Esophagus (tissue), 2 donors: ENCODE data around the gene GALNT4. TPM values are rescaled to one million over a fixed set of nuclear protein-coding genes. Genes with fewer than 3 reads are reported as not detected.

Experiments
- H3K27ac ChIP-seq, 2 donors: one replicate each; pipeline ENCODE4 v1.5.1; 2013; ENCODE audit warnings: low read depth in 2 of 2, mild to moderate bottlenecking in 2 of 2, inconsistent platforms in 1 of 2, low read length in 1 of 2, moderate library complexity in 1 of 2
- H3K27me3 ChIP-seq, 2 donors: one replicate each; pipeline ENCODE4 v1.6.1; 2013; ENCODE audit warnings: low read length in 2 of 2, control low read depth in 1 of 2, mild to moderate bottlenecking in 1 of 2; ENCODE audit not compliant: insufficient read depth in 2 of 2, control insufficient read depth in 1 of 2
- H3K36me3 ChIP-seq, 2 donors: one replicate each; pipeline ENCODE4 v1.6.1; 2013; ENCODE audit warnings: low read length in 1 of 2; ENCODE audit not compliant: control insufficient read depth in 2 of 2, insufficient read depth in 2 of 2
- H3K4me1 ChIP-seq, 2 donors: one replicate each; pipeline ENCODE4 v1.6.1; 2013; ENCODE audit warnings: low read length in 1 of 2; ENCODE audit not compliant: control insufficient read depth in 2 of 2, insufficient read depth in 2 of 2
- H3K4me3 ChIP-seq, 2 donors: one replicate each; pipeline ENCODE4 v1.5.1; 2013; ENCODE audit warnings: low read length in 2 of 2, mild to moderate bottlenecking in 2 of 2, low read depth in 1 of 2, moderate library complexity in 1 of 2
- H3K9me3 ChIP-seq, 2 donors: one replicate each; pipeline ENCODE4 v1.6.1; 2013; ENCODE audit warnings: mild to moderate bottlenecking in 2 of 2, low read depth in 1 of 2, low read length in 1 of 2, moderate library complexity in 1 of 2; ENCODE audit not compliant: control insufficient read depth in 2 of 2, insufficient read depth in 1 of 2
- WGBS, 2 donors: extraction: QIAGEN DNeasy Blood & Tissue Kit; methylation state at CpG; one replicate each; pipeline ENCODE4 v1.1.7; 2013; 5-methylcytosine and 5-hydroxymethylcytosine counted together
- polyA plus RNA-seq, 2 donors: library from polyadenylated mRNA; stranded (reverse); fragments of 200-250 nt; gene quantifications; one replicate each; pipeline ENCODE4 v1.2.3, GENCODE V29; 2013
- donor health status: healthy with polysubstance abuse.
- donor health status: Bipolar disorder and iron deficiency.

The GALNT4 gene
- polyA plus RNA-seq, 2 donors, result 1.3 to 1.4 TPM

- 96 to 98% methylated on average over 19 of the region's 19 CpGs for WGBS, 2 donors
Observed at GRCh38 chr12:89499857-89500256, 24.7 kb downstream of the GALNT4 start.

GRCh38 chr12:89497467-89497866, 27.1 kb downstream of the GALNT4 start:
- Histone ChIP-seq H3K9me3 (no peaks in the 10 kb centered on the region), H3K36me3 (no peaks in the 10 kb centered on the region), H3K27ac (no peak overlapping the region), H3K4me1 (no peaks in the 10 kb centered on the region), H3K4me3 (no peak overlapping the region), H3K27me3 (no peaks in the 10 kb centered on the region)
- WGBS, 2 donors, result 76 to 79% methylated on average over 4 of the region's 4 CpGs

More at GRCh38 chr12:89499857-89500256, 24.7 kb downstream of the GALNT4 start:
- Histone ChIP-seq H3K4me1 (no peaks in the 10 kb centered on the region), H3K36me3 (no peaks in the 10 kb centered on the region), H3K27ac (no peak overlapping the region), H3K27me3 (no peaks in the 10 kb centered on the region), H3K9me3 (no peaks in the 10 kb centered on the region), H3K4me3 (no peak overlapping the region)

- no peaks in the 10 kb centered on the region for H3K4me1 ChIP-seq
- H3K27me3 ChIP-seq, result no peaks in the 10 kb centered on the region
- no peak overlapping the region for H3K27ac ChIP-seq
- no peaks in the 10 kb centered on the region for H3K36me3 ChIP-seq
- WGBS, 2 donors, result 67 to 86% methylated on average over 4 of the region's 4 CpGs
- no peaks in the 10 kb centered on the region for H3K9me3 ChIP-seq
- H3K4me3 ChIP-seq, result no peak overlapping the region
Observed at GRCh38 chr12:89497005-89497404, 27.6 kb downstream of the GALNT4 start.

- Histone ChIP-seq H3K9me3 (no peaks in the 10 kb centered on the region), H3K4me1 (no peaks in the 10 kb centered on the region), H3K4me3 (no peak overlapping the region), H3K27me3 (no peaks in the 10 kb centered on the region), H3K27ac (no peak overlapping the region), H3K36me3 (peaks cover 0 to 2% of the 10 kb centered on the region in 2 donors)
- WGBS, 2 donors, result 80 to 84% methylated on average over 9 of the region's 9 CpGs
Observed at GRCh38 chr12:89494411-89495231, 30.0 kb downstream of the GALNT4 start.

- Histone ChIP-seq H3K36me3 (peaks cover 0 to 4% of the 10 kb centered on the region in 2 donors), H3K27me3 (no peaks in the 10 kb centered on the region), H3K9me3 (no peaks in the 10 kb centered on the region), H3K4me1 (no peaks in the 10 kb centered on the region), H3K4me3 (no peak overlapping the region), H3K27ac (no peak overlapping the region)
- 88 to 95% methylated on average over 5 of the region's 5 CpGs for WGBS, 2 donors
Observed at GRCh38 chr12:89493670-89494302, 30.8 kb downstream of the GALNT4 start.

GRCh38 chr12:89492883-89493282, 31.7 kb downstream of the GALNT4 start:
- H3K4me3 ChIP-seq, result no peak overlapping the region
- WGBS, 2 donors, result 54 to 78% methylated on average over 5 of the region's 5 CpGs
- no peaks in the 10 kb centered on the region for H3K4me1 ChIP-seq
- no peaks in the 10 kb centered on the region for H3K9me3 ChIP-seq
- no peak overlapping the region for H3K27ac ChIP-seq
- peaks cover 0 to 4% of the 10 kb centered on the region in 2 donors for H3K36me3 ChIP-seq
- no peaks in the 10 kb centered on the region for H3K27me3 ChIP-seq

GRCh38 chr12:89490922-89491321, 33.7 kb downstream of the GALNT4 start:
- 80 to 97% methylated on average over 1 of the region's 1 CpG for WGBS, 2 donors
- peaks cover 0 to 7% of the 10 kb centered on the region in 2 donors for H3K36me3 ChIP-seq
- H3K4me3 ChIP-seq, result no peak overlapping the region

GRCh38 chr12:89486264-89486663, 38.3 kb downstream of the GALNT4 start:
- Histone ChIP-seq H3K27ac (no peak overlapping the region), H3K9me3 (no peaks in the 10 kb centered on the region), H3K36me3 (peaks cover 0 to 7% of the 10 kb centered on the region in 2 donors), H3K27me3 (no peaks in the 10 kb centered on the region), H3K4me1 (no peaks in the 10 kb centered on the region), H3K4me3 (no peak overlapping the region)
- WGBS, 2 donors, result 90 to 98% methylated on average over 2 of the region's 2 CpGs

More at GRCh38 chr12:89490922-89491321, 33.7 kb downstream of the GALNT4 start:
- no peak overlapping the region for H3K27ac ChIP-seq
- H3K9me3 ChIP-seq, result no peaks in the 10 kb centered on the region
- no peaks in the 10 kb centered on the region for H3K27me3 ChIP-seq
- H3K4me1 ChIP-seq, result no peaks in the 10 kb centered on the region

- Histone ChIP-seq H3K4me1 (no peaks in the 10 kb centered on the region), H3K27ac (no peak overlapping the region), H3K4me3 (no peak overlapping the region), H3K36me3 (peaks cover 0 to 4% of the 10 kb centered on the region in 2 donors), H3K27me3 (no peaks in the 10 kb centered on the region), H3K9me3 (no peaks in the 10 kb centered on the region)
- WGBS, 2 donors, result 86 to 94% methylated on average over 1 of the region's 1 CpG
Observed at GRCh38 chr12:89484470-89484869, 40.1 kb downstream of the GALNT4 start.
